HEK293 (cell line): Measurements from ENCODE around the gene PGBD4.
A peak's percentile ranks its signal among the peaks of the same experiment; 100 is the strongest.

Experiments used
- CTCF ChIA-PET: fragments of 350-600 bp; formaldehyde crosslinking; extraction: SDS; loops from one replicate; lab custom pipeline; 2021; ENCODE audit warnings: antibody characterized with exemption; lab: Yijun Ruan, JAX
- POLR2A ChIA-PET: fragments of 300-600 bp; formaldehyde crosslinking; extraction: SDS; loops from one replicate; lab custom pipeline; 2020; ENCODE audit warnings: antibody characterized with exemption, inconsistent platforms; lab: Yijun Ruan, JAX
- H3K27ac ChIP-seq: fragments of 200-500 bp; sonication (Bioruptor generic); 2 replicates; pipeline ENCODE4 v1.5.1; 2014; ENCODE audit warnings: low read depth, low read length, control low read depth, inconsistent platforms; ENCODE audit errors: extremely low read depth
- H3K36me3 ChIP-seq, 2 experiments: fragments of 200-500 bp in 1 of 2; sonication (Bioruptor generic) in 1 of 2; 1 replicate in 1 of 2; 2 replicates in 1 of 2; pipeline ENCODE4 v1.5.1; 2014 to 2017; ENCODE audit warnings: inconsistent platforms in 2 of 2, low read length in 2 of 2; ENCODE audit not compliant: control insufficient read depth in 2 of 2, insufficient read depth in 1 of 2
- H3K4me1 ChIP-seq: fragments of 200-500 bp; sonication (Bioruptor generic); 2 replicates; pipeline ENCODE4 v1.5.1; 2014; ENCODE audit warnings: mild to moderate bottlenecking, low read length, inconsistent platforms; ENCODE audit not compliant: control insufficient read depth, insufficient read depth
- H3K4me3 ChIP-seq: 2 replicates; pipeline ENCODE4 v1.5.1; 2011; ENCODE audit warnings: low read depth, mild to moderate bottlenecking, control low read depth, low read length, moderate library complexity
- H3K9me3 ChIP-seq: fragments of 200-500 bp; sonication (Bioruptor generic); 2 replicates; pipeline ENCODE4 v1.5.1; 2014; ENCODE audit warnings: low read depth, low read length, inconsistent platforms; ENCODE audit not compliant: control insufficient read depth, insufficient read depth
- BCL11A ChIP-seq: fragments of 450-650 bp; formaldehyde crosslinking; IDR thresholded peaks from 2 replicates; pipeline ENCODE4 v1.5.1; 2016; ENCODE audit warnings: low read depth, missing biosample characterization, missing genetic modification characterization
- FEZF1 ChIP-seq: fragments of 450-650 bp; formaldehyde crosslinking; IDR thresholded peaks from 2 replicates; pipeline ENCODE4 v1.5.1; 2016; ENCODE audit warnings: missing biosample characterization, missing genetic modification characterization
- MEIS1 ChIP-seq: sonication (generic); formaldehyde crosslinking; IDR thresholded peaks from 2 replicates; pipeline ENCODE4 v1.8.1; 2022; ENCODE audit warnings: missing genetic modification reagents, mild to moderate bottlenecking, borderline replicate concordance
- PATZ1 ChIP-seq: fragments of 450-650 bp; formaldehyde crosslinking; IDR thresholded peaks from 2 replicates; pipeline ENCODE4 v1.5.1; 2016; ENCODE audit warnings: missing biosample characterization, missing genetic modification characterization
- RBAK ChIP-seq: fragments of 450-650 bp; formaldehyde crosslinking; IDR thresholded peaks from 2 replicates; pipeline ENCODE4 v1.5.1; 2016; ENCODE audit warnings: missing biosample characterization, missing genetic modification characterization
- ZBTB21 ChIP-seq: fragments of 450-650 bp; formaldehyde crosslinking; IDR thresholded peaks from 2 replicates; pipeline ENCODE4 v1.5.1; 2017; ENCODE audit warnings: missing biosample characterization, missing genetic modification characterization
- ZNF121 ChIP-seq: fragments of 450-650 bp; formaldehyde crosslinking; IDR thresholded peaks from 2 replicates; pipeline ENCODE4 v1.5.1; 2016; ENCODE audit warnings: missing biosample characterization, missing genetic modification characterization
- ZNF155 ChIP-seq: fragments of 450-650 bp; formaldehyde crosslinking; IDR thresholded peaks from 2 replicates; pipeline ENCODE4 v1.5.1; 2016; ENCODE audit warnings: missing biosample characterization, missing genetic modification characterization
- ZNF221 ChIP-seq: fragments of 450-650 bp; formaldehyde crosslinking; IDR thresholded peaks from 2 replicates; pipeline ENCODE4 v1.5.1; 2017; ENCODE audit warnings: missing biosample characterization, missing genetic modification characterization, borderline replicate concordance
- ZNF366 ChIP-seq: fragments of 450-650 bp; formaldehyde crosslinking; conservative IDR thresholded peaks from 2 replicates; pipeline ENCODE4 v1.5.1; 2016; ENCODE audit warnings: missing biosample characterization, missing genetic modification characterization
- ZNF404 ChIP-seq: fragments of 450-650 bp; formaldehyde crosslinking; IDR thresholded peaks from 2 replicates; pipeline ENCODE4 v1.5.1; 2017; ENCODE audit warnings: missing biosample characterization, missing genetic modification characterization
- ZNF433 ChIP-seq: fragments of 450-650 bp; formaldehyde crosslinking; IDR thresholded peaks from 2 replicates; pipeline ENCODE4 v1.5.1; 2016; ENCODE audit warnings: missing biosample characterization, missing genetic modification characterization, low read depth
- ZNF48 ChIP-seq: fragments of 450-650 bp; formaldehyde crosslinking; IDR thresholded peaks from 2 replicates; pipeline ENCODE4 v1.5.1; 2016; ENCODE audit warnings: missing biosample characterization, missing genetic modification characterization
- ZNF544 ChIP-seq: fragments of 450-650 bp; formaldehyde crosslinking; IDR thresholded peaks from 2 replicates; pipeline ENCODE4 v1.5.0; 2017; ENCODE audit warnings: missing biosample characterization, missing genetic modification characterization
- ZNF585B ChIP-seq: fragments of 450-650 bp; formaldehyde crosslinking; IDR thresholded peaks from 2 replicates; pipeline ENCODE4 v1.5.1; 2016; ENCODE audit warnings: missing biosample characterization, missing genetic modification characterization
- ZNF621 ChIP-seq: fragments of 450-650 bp; formaldehyde crosslinking; IDR thresholded peaks from 2 replicates; pipeline ENCODE4 v1.5.1; 2017; ENCODE audit warnings: missing biosample characterization, missing genetic modification characterization
- ZNF76 ChIP-seq: fragments of 450-650 bp; formaldehyde crosslinking; IDR thresholded peaks from 2 replicates; pipeline ENCODE4; 2016; ENCODE audit warnings: low read depth, missing biosample characterization, missing genetic modification characterization, borderline replicate concordance
- ZNF791 ChIP-seq: fragments of 450-650 bp; formaldehyde crosslinking; IDR thresholded peaks from 2 replicates; pipeline ENCODE4 v1.5.1; 2016; ENCODE audit warnings: missing biosample characterization, missing genetic modification characterization
- ZNF792 ChIP-seq: fragments of 450-650 bp; formaldehyde crosslinking; IDR thresholded peaks from 2 replicates; pipeline ENCODE4 v1.5.1; 2016; ENCODE audit warnings: missing biosample characterization, missing genetic modification characterization
- TF ChIP-seq, protein P1 (sequence below): sonication (generic); formaldehyde crosslinking; IDR thresholded peaks from 2 replicates; pipeline ENCODE4 v1.8.1; 2022; ENCODE audit warnings: mild to moderate bottlenecking, moderate library complexity, missing genetic modification reagents

Gene PGBD4

DNA sequence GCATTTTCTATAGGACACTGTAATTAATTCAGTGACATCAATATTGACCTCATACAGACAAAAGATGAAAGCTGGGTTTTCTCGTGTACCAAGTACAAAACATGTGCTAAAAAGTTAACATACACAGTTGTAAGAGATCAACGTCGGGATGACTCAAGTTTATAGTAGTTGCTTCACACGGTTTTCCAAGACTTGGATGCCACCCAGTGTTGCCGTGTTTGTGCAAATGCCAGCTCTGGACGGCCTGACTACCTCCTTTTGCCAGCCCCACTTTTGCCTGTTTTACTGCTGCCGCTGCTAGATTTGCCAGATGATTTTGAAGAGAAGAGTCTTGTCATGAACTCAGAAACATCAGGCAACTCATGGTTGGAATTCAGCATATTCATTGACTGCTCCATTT is 17.8 kb upstream of the PGBD4 start (continued):
- TF ChIP-seq, protein P1, sequence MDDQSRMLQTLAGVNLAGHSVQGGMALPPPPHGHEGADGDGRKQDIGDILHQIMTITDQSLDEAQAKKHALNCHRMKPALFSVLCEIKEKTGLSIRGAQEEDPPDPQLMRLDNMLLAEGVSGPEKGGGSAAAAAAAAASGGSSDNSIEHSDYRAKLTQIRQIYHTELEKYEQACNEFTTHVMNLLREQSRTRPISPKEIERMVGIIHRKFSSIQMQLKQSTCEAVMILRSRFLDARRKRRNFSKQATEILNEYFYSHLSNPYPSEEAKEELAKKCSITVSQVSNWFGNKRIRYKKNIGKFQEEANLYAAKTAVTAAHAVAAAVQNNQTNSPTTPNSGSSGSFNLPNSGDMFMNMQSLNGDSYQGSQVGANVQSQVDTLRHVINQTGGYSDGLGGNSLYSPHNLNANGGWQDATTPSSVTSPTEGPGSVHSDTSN (CRISPR knock-in tag), result no peak
- TF ChIP-seq PATZ1 (tag by site-specific recombination), result no peak

- CTCF ChIA-PET, result no interaction called here
- Histone ChIP-seq H3K4me1 (no peaks in the 10 kb centered on the region), H3K4me3 (no peak overlapping the region), H3K36me3 (peaks cover 3 to 41% of the 10 kb centered on the region in 2 experiments), H3K27ac (no peak overlapping the region), H3K9me3 (no peaks in the 10 kb centered on the region)
- no peak for TF ChIP-seq MEIS1
- no peak for TF ChIP-seq ZNF791 (tag by site-specific recombination)
- POLR2A ChIA-PET, result no interaction called here
Measured at GRCh38 chr15:34085746-34086145, 16.1 kb upstream of the PGBD4 start.

GRCh38 chr15:34099914-34100313 is 2.0 kb upstream of the PGBD4 start:
- H3K4me3 ChIP-seq, result no peak overlapping the region
- TF ChIP-seq ZNF121 (peak; percentile 66; the same call in 1 of the 2 replicates), ZNF221 (no peak)
- H3K4me1 ChIP-seq, result no peaks in the 10 kb centered on the region; the same call in 1 of the 2 replicates
- H3K27ac ChIP-seq, result no peak overlapping the region
- H3K36me3 ChIP-seq, result peaks cover 6 to 7% of the 10 kb centered on the region in 2 experiments
- CTCF ChIA-PET, result interaction anchor here (1.0 kb wide), 1 partner anchor 11 kb away, joined by 4 read pairs; no protein-coding TSS in a partner anchor
- POLR2A ChIA-PET, result no interaction called here
- H3K9me3 ChIP-seq, result no peaks in the 10 kb centered on the region

GRCh38 chr15:34102175-34102925 is 467 bp downstream of the PGBD4 start:
- CTCF ChIA-PET, result interaction anchor here (1.1 kb wide), 1 partner anchor 241 kb away, joined by 4 read pairs; the partner anchor contains the start of genes NOP10 and NUTM1
- H3K27ac ChIP-seq, result peak overlapping the region; percentile 39; the same call in 1 of the 2 replicates
- POLR2A ChIA-PET, result interaction anchor here (0.7 to 1.5 kb wide), 8 partner anchors 8 to 620 kb away, joined by 3 to 5 read pairs (median 3); partner anchors contain the start of genes AVEN, KATNBL1 and SLC12A6
- no peaks in the 10 kb centered on the region; the same call in 1 of the 2 replicates for H3K4me1 ChIP-seq
- TF ChIP-seq RBAK (tag by site-specific recombination) (no peak), BCL11A (no peak)
- peak overlapping the region; percentile 55 for H3K4me3 ChIP-seq
- no peaks in the 10 kb centered on the region for H3K9me3 ChIP-seq
- peaks cover 0 to 4% of the 10 kb centered on the region in 2 experiments; a peak in 2 of 3 replicates for H3K36me3 ChIP-seq

- Histone ChIP-seq H3K27ac (no peak overlapping the region), H3K9me3 (no peaks in the 10 kb centered on the region), H3K4me3 (no peak overlapping the region), H3K4me1 (no peaks in the 10 kb centered on the region; the same call in 1 of the 2 replicates), H3K36me3 (peaks cover 0 to 4% of the 10 kb centered on the region in 2 experiments; a peak in 2 of 3 replicates)
- POLR2A ChIA-PET, result interaction anchor here (0.6 kb wide), 1 partner anchor 104 kb away, joined by 3 read pairs; the partner anchor contains the start of gene KATNBL1
- CTCF ChIA-PET, result no interaction called here
- no peak for TF ChIP-seq ZNF76 (tag by site-specific recombination)
- no peak for TF ChIP-seq ZNF404 (tag by site-specific recombination)
- TF ChIP-seq ZNF792, result no peak
- no peak for TF ChIP-seq ZNF433 (tag by site-specific recombination)
- TF ChIP-seq ZNF621 (tag by site-specific recombination), result no peak
- TF ChIP-seq ZNF544 (tag by site-specific recombination), result no peak
- TF ChIP-seq ZNF585B, result no peak
- no peak for TF ChIP-seq ZBTB21 (tag by site-specific recombination)
- TF ChIP-seq, protein P1 (CRISPR knock-in tag), result no peak
- TF ChIP-seq FEZF1 (tag by site-specific recombination), result no peak
- no peak for TF ChIP-seq ZNF48
- TF ChIP-seq ZNF155 (tag by site-specific recombination), result no peak
- no peak for TF ChIP-seq ZNF366
Measured at GRCh38 chr15:34106423-34106822, 4.5 kb downstream of the PGBD4 start.
